MM.1S (cell line): ENCODE measurements around the gene TPSAB1.

Source experiments
- CTCF ChIP-seq: fragments of 300-600 bp; sonication (generic); IDR thresholded peaks from 2 replicates; pipeline ENCODE4 v1.5.1; 2016; ENCODE audit warnings: antibody characterized with exemption, low read length, mixed read lengths
- EZH2 ChIP-seq: fragments of 300-600 bp; sonication (generic); optimal IDR thresholded peaks from 2 replicates; pipeline ENCODE3; 2017; ENCODE audit warnings: low read depth, mild to moderate bottlenecking, antibody characterized with exemption, low read length, mixed read lengths

GRCh38 chr16:1195393-1195666 lies 45.2 kb upstream of the TPSAB1 start:
- TF ChIP-seq CTCF (no peak), EZH2 (no peak)
